Measurements from ENCODE around the gene APOL1.

DNA sequence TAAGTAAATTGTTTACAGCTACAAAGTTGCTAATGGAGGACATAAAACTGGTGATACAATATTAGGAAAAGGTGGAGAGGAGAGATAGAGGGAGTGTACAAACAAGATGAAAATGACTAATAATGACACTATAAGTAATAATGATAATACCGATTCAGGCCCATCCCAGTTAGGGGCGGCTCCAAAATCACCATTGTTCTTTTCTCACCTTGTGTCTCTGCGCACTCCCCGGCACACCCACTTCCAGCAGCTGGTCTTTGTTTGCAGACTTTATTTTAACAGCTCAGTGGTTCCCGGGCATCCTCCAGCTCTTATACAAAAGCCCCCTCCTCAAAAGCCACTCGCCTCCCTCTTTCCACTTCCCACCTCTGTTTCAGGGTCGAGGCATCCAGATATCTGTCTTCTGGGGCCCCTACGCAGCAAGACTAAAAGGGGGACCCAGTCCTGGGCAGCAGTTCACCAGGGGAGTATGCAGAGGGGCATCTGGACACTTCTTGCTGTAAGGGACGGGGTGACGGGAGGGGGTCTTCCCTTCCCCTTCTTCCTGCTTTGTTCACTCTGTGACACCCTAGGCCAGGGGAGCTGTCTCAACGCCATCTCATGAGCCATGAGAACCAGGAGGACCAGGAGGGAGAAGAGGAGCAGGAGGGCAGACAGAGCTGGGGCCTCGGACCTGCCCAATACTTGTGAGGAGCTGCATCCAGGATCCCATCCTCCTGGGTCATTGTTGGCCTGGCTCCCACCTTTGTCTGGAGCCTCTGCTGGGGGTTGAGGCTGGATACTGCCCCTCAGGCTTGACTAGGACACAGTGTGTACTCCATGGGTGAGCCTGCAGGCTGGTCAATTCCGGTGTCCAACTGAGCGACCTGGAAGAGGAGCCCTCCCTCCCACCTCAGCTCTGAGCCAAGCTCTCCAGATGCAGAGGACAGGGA is 16.3 kb upstream of the APOL1 start:
- TF ChIP-seq CTCF (IDR thresholded peaks at IDR 0.05; ENCODE audit: low read length) = no peak
- no peak for TF ChIP-seq EZH2 (IDR thresholded peaks at IDR 0.05; ENCODE audit: borderline replicate concordance, low read length)
